NCI-H526 (cell line): ENCODE results near the gene IGF1R.

ENCODE experiments used
- DNase-seq, 2 experiments: peaks; one replicate each; lab custom pipeline; 2025; lab: John Stamatoyannopoulos, UW

IGF1R gene

GRCh38 chr15:98943051-98943508 lies 294.7 kb downstream of the IGF1R start:
- DNase-seq, result no peak

DNA sequence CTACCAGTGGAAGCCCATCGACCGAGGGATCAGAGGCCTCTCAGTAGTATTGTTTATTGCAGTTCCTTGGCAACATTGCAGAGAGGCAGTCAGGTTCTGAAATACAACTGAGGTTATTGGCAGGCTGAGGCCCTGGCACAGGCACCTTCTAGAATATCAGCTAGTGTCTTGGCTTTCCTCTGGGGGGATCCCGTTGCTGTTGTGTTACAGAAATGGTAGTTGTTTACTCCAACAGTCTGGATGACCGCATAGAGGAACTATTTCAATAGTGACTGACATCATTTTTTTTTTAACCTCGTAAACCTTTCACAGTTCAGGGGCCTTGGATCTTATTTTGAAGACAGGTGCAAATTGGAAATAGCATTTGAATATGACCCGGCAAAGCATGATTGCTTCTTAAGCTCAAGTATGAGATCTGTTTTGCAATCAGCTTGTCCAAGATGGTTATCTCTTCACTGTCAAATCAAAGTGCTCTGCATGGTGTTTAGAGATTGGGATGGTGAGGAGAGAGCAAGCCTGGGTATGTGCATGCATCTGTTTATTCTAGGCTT lies 295.3 kb downstream of the IGF1R start:
- peak; percentile 81 to 99 for DNase-seq

DNA sequence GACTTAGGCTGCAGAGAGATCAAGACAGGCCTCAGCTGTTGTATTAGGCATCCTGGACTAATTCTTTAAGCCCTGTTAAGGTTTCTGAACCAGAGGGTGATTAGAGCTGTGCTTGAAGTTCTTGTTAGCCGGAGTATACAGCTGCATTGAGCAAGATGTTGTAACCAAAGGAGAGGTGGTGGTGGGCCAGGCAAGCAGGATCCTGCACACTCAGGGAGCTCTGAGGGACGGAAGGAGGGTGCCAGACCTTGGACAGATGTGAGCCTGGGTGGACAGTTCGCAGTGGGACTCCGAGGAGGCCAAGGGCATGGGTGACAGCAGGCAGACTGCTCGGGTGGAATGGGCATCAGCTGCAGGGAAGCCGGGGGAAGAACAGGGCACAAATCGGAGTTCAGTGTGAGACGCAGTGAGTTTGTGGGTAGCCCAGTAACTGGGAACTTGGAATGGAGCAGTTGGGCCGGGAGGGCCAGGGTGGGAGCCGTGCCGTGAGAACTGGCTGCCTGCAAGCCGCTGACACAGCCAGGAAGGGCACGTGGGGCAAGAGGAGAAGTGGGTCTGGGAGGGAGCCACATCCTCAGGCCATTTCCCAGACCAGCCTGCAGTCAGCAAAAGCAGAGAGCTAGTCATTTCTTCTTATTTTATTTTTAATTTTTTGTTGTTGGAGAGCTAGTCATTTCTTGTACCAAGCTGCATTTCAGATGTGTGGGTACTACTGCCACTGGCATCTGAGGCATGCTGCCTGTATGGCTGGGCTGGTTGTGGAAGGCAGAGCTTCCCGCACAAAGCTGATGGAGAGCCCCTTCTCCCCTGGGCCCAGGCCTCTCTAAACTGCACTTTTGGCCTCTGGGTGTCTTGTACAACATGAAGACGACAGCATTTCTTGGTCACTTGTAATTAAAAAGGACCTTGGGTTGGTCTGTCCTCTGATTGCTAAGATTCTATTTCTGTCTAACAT lies 298.2 kb downstream of the IGF1R start:
- no peak for DNase-seq

DNA sequence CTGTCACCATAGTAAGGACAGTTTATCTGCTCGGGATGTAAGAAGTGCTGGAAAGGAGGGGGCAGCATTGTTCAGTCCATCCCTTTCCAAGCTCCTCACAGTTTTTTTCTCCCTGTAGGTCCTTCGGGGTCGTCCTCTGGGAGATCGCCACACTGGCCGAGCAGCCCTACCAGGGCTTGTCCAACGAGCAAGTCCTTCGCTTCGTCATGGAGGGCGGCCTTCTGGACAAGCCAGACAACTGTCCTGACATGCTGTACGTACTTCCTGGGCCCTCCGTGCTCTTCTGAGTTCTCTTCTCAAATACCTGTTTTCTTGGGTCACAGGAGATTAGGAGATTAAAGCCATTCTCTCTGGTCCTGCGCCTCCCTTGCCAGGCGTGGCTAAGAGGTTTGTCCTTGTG lies 300.1 kb downstream of the IGF1R start:
- DNase-seq, result no peak

GRCh38 chr15:98948941-98949340 lies 300.6 kb downstream of the IGF1R start:
- DNase-seq, result no peak

- DNase-seq, result no peak
Measured at GRCh38 chr15:98949624-98950023, 301.3 kb downstream of the IGF1R start.

- no peak for DNase-seq
Measured at GRCh38 chr15:98950248-98950647, 301.9 kb downstream of the IGF1R start.

DNA sequence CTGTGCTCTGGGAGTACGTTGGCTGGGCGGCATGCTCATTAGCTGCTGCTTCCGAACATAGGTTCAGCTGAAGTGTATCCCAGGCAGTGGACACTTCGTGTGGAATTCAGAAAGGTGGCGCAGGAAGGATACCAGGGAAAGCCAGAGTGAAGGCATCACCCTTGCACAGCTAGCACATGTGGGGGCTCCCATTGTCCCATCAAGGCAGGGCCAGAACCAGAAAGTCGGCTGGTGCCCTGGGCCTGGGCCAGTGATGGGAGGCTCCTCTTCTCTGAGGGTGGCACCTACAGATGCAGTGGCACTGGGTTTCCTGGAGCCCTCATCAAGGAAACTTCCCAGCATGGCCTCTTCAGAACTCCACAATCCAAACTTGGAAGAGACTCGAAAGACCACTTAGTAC lies 302.7 kb downstream of the IGF1R start:
- DNase-seq, result no peak

GRCh38 chr15:98951493-98952320 lies 303.4 kb downstream of the IGF1R start:
- no peak for DNase-seq

DNA sequence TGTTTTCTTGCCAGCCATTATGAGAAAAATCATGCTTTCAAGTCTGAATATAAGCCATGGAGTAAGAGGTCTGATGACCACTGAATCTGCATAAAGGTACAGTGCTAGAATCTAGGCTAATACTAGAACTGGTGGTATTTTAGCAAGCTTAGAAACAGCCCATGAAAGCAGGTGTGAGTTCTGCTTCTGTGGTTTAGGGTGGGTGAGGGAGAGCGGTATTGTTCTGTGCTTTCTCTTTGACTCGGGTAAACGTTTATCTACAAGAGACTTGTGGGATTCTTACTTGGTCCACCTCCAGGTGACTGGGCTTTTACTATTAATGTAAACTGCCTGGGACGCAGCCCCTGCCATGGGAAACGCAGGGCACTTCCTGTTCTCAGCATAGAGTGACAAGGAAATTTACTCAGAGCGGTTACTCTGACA lies 304.1 kb downstream of the IGF1R start:
- no peak for DNase-seq

- no peak for DNase-seq
Measured at GRCh38 chr15:98953000-98953787, 304.9 kb downstream of the IGF1R start.

GRCh38 chr15:98953968-98954367 lies 305.6 kb downstream of the IGF1R start:
- DNase-seq, result no peak

DNA sequence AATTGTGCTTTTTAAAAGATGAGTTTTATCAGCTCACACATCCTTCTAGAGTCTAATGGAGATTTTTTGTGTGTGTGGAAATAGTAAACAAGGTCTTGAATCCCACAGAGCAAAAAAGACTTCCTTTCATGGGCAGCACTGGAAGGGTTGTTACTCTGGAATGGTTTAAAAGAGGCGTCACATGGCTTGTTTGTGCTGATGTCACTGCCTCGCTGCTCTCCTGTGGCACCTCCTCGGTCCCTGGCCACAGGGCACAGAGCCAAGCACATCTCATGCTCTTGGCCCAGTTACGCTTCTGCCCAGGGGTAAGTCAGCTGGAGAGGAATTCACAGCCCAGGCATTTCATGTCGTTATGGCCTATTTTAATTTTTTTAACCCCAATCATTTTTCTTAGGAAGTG lies 306.1 kb downstream of the IGF1R start:
- DNase-seq, result no peak

GRCh38 chr15:98955331-98955730 lies 307.0 kb downstream of the IGF1R start:
- no peak for DNase-seq

DNA sequence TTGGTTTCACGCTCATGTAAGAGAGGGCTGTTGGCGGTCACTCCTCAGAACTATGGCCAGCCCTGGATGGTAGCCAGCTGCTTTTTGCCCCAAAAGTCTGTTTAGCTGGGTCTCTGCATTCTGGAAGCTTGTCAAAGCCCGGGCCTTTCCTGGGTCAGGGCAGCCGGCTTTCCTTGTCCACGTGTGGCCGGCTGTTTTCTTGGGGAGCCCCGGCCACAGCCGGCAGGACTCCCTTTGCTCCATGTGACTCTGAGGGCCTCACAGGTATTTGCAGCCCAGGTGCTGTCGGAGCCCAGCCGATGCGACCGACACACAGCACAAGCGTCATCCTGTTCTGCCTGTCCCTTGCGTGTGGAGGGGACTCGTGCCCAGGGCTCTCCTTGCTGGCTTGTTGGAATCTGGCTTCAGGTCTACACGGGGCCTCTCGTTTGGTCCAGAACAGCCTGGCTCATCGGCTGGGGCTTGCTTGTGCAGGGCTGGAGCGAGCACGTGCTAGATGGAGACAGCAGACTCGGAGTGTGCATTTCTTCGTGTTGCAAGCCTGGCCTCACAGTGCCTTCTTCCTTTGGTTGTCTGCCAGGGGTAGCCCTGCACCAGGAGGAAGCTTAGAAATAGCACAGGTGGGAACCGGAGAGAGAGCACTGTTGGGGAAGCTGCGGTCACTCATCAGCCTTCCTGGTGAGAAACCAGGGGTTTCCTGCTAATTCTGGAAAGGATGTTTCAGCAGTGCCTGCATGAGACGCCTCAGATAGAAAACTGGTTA lies 307.8 kb downstream of the IGF1R start:
- DNase-seq, result no peak

DNA sequence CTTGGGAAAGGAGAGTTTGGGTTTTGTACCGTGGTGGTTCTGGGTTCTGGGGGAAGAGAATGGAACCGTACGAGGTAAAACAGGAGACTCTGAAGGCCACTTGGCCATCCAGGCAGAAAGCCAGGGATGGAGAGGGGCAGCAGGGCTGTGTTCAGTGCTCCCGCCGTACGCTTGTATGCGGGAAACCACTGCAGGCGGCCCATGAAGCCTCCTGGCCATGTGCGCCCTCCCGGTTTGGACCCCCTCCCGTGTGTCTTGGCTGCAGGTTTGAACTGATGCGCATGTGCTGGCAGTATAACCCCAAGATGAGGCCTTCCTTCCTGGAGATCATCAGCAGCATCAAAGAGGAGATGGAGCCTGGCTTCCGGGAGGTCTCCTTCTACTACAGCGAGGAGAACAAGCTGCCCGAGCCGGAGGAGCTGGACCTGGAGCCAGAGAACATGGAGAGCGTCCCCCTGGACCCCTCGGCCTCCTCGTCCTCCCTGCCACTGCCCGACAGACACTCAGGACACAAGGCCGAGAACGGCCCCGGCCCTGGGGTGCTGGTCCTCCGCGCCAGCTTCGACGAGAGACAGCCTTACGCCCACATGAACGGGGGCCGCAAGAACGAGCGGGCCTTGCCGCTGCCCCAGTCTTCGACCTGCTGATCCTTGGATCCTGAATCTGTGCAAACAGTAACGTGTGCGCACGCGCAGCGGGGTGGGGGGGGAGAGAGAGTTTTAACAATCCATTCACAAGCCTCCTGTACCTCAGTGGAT lies 308.6 kb downstream of the IGF1R start:
- no peak for DNase-seq

- no peak for DNase-seq
Measured at GRCh38 chr15:98957655-98958054, 309.3 kb downstream of the IGF1R start.

GRCh38 chr15:98958076-98958475 lies 309.7 kb downstream of the IGF1R start:
- no peak for DNase-seq

DNA sequence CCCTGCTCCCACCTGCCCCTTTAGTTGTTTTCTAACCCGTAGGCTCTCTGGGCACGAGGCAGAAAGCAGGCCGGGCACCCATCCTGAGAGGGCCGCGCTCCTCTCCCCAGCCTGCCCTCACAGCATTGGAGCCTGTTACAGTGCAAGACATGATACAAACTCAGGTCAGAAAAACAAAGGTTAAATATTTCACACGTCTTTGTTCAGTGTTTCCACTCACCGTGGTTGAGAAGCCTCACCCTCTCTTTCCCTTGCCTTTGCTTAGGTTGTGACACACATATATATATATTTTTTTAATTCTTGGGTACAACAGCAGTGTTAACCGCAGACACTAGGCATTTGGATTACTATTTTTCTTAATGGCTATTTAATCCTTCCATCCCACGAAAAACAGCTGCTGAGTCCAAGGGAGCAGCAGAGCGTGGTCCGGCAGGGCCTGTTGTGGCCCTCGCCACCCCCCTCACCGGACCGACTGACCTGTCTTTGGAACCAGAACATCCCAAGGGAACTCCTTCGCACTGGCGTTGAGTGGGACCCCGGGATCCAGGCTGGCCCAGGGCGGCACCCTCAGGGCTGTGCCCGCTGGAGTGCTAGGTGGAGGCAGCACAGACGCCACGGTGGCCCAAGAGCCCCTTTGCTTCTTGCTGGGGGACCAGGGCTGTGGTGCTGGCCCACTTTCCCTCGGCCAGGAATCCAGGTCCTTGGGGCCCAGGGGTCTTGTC lies 310.7 kb downstream of the IGF1R start:
- DNase-seq, result no peak

GRCh38 chr15:98959640-98960007 lies 311.3 kb downstream of the IGF1R start:
- DNase-seq, result no peak
